ENCODE results near the gene HLA-G.

The HLA-G gene

GRCh38 chr6:29800254-29800653 is 27.4 kb upstream of the HLA-G start:
- H3K4me3 ChIP-seq (ENCODE audit: low read depth, low read length) = no peak overlapping the region
- in situ Hi-C loops (cut with HindIII; ENCODE audit: low sequenced_read_pairs) = no loop called here
- no peak for TF ChIP-seq CTCF (IDR thresholded peaks at IDR 0.05; ENCODE audit: low read depth, low read length)
- no peak for DNase-seq (ENCODE audit: low read depth, low spot score)

GRCh38 chr6:29806387-29806786 is 21.2 kb upstream of the HLA-G start:
- DNase-seq (ENCODE audit: low read depth, low spot score) = no peak
- no peak for TF ChIP-seq CTCF (IDR thresholded peaks at IDR 0.05; ENCODE audit: low read depth, low read length)
- H3K4me3 ChIP-seq (ENCODE audit: low read depth, low read length) = no peak overlapping the region
- in situ Hi-C loops (cut with HindIII; ENCODE audit: low sequenced_read_pairs) = no loop called here

GRCh38 chr6:29809249-29809648 is 18.4 kb upstream of the HLA-G start:
- no peak overlapping the region for H3K4me3 ChIP-seq (ENCODE audit: low read depth, low read length)
- DNase-seq (ENCODE audit: low read depth, low spot score) = no peak
- TF ChIP-seq CTCF (IDR thresholded peaks at IDR 0.05; ENCODE audit: low read depth, low read length) = no peak
- in situ Hi-C loops (cut with HindIII; ENCODE audit: low sequenced_read_pairs) = no loop called here

- no peak for DNase-seq (ENCODE audit: low read depth, low spot score)
- no peak overlapping the region for H3K4me3 ChIP-seq (ENCODE audit: low read depth, low read length)
- no peak for TF ChIP-seq CTCF (IDR thresholded peaks at IDR 0.05; ENCODE audit: low read depth, low read length)
- in situ Hi-C loops (cut with HindIII; ENCODE audit: low sequenced_read_pairs) = no loop called here
Observed at GRCh38 chr6:29810371-29810770, 17.3 kb upstream of the HLA-G start.

- in situ Hi-C loops (cut with HindIII; ENCODE audit: low sequenced_read_pairs) = no loop called here
- DNase-seq (ENCODE audit: low read depth, low spot score) = no peak
- TF ChIP-seq CTCF (IDR thresholded peaks at IDR 0.05; ENCODE audit: low read depth, low read length) = no peak
- no peak overlapping the region for H3K4me3 ChIP-seq (ENCODE audit: low read depth, low read length)
Observed at GRCh38 chr6:29811377-29811776, 16.2 kb upstream of the HLA-G start.

GRCh38 chr6:29813066-29813465 is 14.6 kb upstream of the HLA-G start:
- in situ Hi-C loops (cut with HindIII; ENCODE audit: low sequenced_read_pairs) = no loop called here
- no peak for DNase-seq (ENCODE audit: low read depth, low spot score)
- no peak for TF ChIP-seq CTCF (IDR thresholded peaks at IDR 0.05; ENCODE audit: low read depth, low read length)
- H3K4me3 ChIP-seq (ENCODE audit: low read depth, low read length) = no peak overlapping the region

GRCh38 chr6:29813809-29814208 is 13.8 kb upstream of the HLA-G start:
- DNase-seq (ENCODE audit: low read depth, low spot score) = no peak
- H3K4me3 ChIP-seq (ENCODE audit: low read depth, low read length) = no peak overlapping the region
- in situ Hi-C loops (cut with HindIII; ENCODE audit: low sequenced_read_pairs) = no loop called here
- TF ChIP-seq CTCF (IDR thresholded peaks at IDR 0.05; ENCODE audit: low read depth, low read length) = no peak
